Left lung (tissue), 10 donors: Measurements from ENCODE around the gene UIMC1. TPM values are rescaled to one million over a fixed set of nuclear protein-coding genes. Genes with fewer than 3 reads are reported as not detected.

Source experiments
- ATAC-seq: fragments of 200-7000 bp; cut with Tn5 transposase; one replicate; pipeline ENCODE4 v1.9.1; 2020; ENCODE audit warnings: moderate library complexity
- DNase-seq, 4 donors: peaks; one replicate each; pipeline ENCODE4 v3.0.0-alpha.2; 2013 to 2020
- H3K27ac ChIP-seq, 2 donors: fragments of 200-600 bp; sonication (generic) in 1 of 2; one replicate each; pipeline versions ENCODE4 v1.5.0 to v1.8.0; 2020 to 2021
- H3K27me3 ChIP-seq, 2 donors: fragments of 200-600 bp; sonication (generic) in 1 of 2; one replicate each; pipeline versions ENCODE4 v1.5.0 to v1.8.0; 2020 to 2021
- H3K36me3 ChIP-seq, 2 donors: fragments of 200-600 bp; sonication (generic) in 1 of 2; one replicate each; pipeline versions ENCODE4 v1.5.0 to v1.8.0; 2020 to 2021
- H3K4me1 ChIP-seq, 2 donors: fragments of 200-600 bp; one replicate each; pipeline ENCODE4 v1.8.0; 2021
- H3K4me3 ChIP-seq, 2 donors: fragments of 200-600 bp; sonication (generic) in 1 of 2; one replicate each; pipeline versions ENCODE4 v1.5.0 to v1.8.0; 2020 to 2021; ENCODE audit warnings: mild to moderate bottlenecking in 1 of 2
- H3K9me3 ChIP-seq, 2 donors: fragments of 200-600 bp; sonication (generic) in 1 of 2; one replicate each; pipeline versions ENCODE4 v1.5.0 to v1.8.0; 2020 to 2021
- CTCF ChIP-seq, 2 donors: fragments of 200-600 bp; sonication (generic) in 1 of 2; IDR thresholded peaks; one replicate each; pipeline versions ENCODE4 v1.5.0 to v1.8.0; 2021; ENCODE audit warnings: antibody characterized with exemption in 2 of 2
- intact Hi-C, 2 donors: fragments of 100-400 bp; cut with DNase I; formaldehyde crosslinking; loops; one replicate each; pipeline versions ENCODE4 v1.11.2 to v1.14.2; 2022
- polyA plus RNA-seq, 6 donors: library from polyadenylated mRNA; unstranded; fragments of 120-200 nt; gene quantifications; one replicate each; pipeline ENCODE4 v1.2.1, GENCODE V29; 2013; ENCODE audit not compliant: insufficient read length in 6 of 6
- total RNA-seq, 2 donors: library from RNA; stranded (reverse); fragmentation: NEBNext Ultra II Directional; extraction: Animal tissue kit (Norgen Biotek cat#: 25700); gene quantifications; one replicate each; pipeline ENCODE4 v1.2.1, GENCODE V29; 2021
- donor health status: DM: no; HTN: yes; CAD: no.
- donor health status: DM: no; HTN: no; CAD: no.

The UIMC1 gene
- total and polyA plus RNA-seq, 8 donors: 22.4 to 53.7 (median 44.2) TPM

DNA sequence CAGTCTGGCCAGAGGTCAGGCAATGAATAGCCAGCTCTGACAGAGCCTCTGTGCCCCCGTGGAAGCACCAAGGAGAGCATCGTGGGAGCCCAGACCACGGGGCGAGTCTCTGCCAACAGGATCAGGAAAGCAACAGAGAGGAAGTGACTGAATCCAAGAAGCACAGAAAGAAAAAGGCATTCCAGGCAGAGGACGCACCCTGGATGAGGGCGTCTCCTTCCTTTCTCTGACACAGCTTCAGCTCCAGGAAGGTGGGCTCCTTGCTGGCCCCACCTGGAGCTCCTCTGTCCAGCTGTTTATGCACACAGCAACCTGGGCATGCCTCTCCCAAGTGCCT is 124.0 kb downstream of the UIMC1 start:
- DNase-seq: no peak
- intact Hi-C loops: no loop called here
- TF ChIP-seq CTCF (IDR thresholded peaks at IDR 0.05): no peak
- Histone ChIP-seq H3K4me3 (no peak overlapping the region), H3K27me3 (peaks cover 0 to 27% of the 10 kb centered on the region in 2 donors), H3K9me3 (no peaks in the 10 kb centered on the region), H3K36me3 (peaks cover 0 to 72% of the 10 kb centered on the region in 2 donors), H3K4me1 (no peaks in the 10 kb centered on the region), H3K27ac (no peak overlapping the region)
- ATAC-seq: no peak

- peaks cover 0 to 67% of the 10 kb centered on the region in 2 donors for H3K36me3 ChIP-seq
- intact Hi-C loops: no loop called here
- no peaks in the 10 kb centered on the region for H3K9me3 ChIP-seq
- H3K4me1 ChIP-seq: no peaks in the 10 kb centered on the region
- TF ChIP-seq CTCF (IDR thresholded peaks at IDR 0.05): no peak
- no peak overlapping the region for H3K4me3 ChIP-seq
- peaks cover 0 to 33% of the 10 kb centered on the region in 2 donors for H3K27me3 ChIP-seq
- DNase-seq (no peak), ATAC-seq (no peak)
- H3K27ac ChIP-seq: no peak overlapping the region
These were observed 124.6 kb downstream of the UIMC1 start for GRCh38 chr5:176881816-176882566.

DNA sequence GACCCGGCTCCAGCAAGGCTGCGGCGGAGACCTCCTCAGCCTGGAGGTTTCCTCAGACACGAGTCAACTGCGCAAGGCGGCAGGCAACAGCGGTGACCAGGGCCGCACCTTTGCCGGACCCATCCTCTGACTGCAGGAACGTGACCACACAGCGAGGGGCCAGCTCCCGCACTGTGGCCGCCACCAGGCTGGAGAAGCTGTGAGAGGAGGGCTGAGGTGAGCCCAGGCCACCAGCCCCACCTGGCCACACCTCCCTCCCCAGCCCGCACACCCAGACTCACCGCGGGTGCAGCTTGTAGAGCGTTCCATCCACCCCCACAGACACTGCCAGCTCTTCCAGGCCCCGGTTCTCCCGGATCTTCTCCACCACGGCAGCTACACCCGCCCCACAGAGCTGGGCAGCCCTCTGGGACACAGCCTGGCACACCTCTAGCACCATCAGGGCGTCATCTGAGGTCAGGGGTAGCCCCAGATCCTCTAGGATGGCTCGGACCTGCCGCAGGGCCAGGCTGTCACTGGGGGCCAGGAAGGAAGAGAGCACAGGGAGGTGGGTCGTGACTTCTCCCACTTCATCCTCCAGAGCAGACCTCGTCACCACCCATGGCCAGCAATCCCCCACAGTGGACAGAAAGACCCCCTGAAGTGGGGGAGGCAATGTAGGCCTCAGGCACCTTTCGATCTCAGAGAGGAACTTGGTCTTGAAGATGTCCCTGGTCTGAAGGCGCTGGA is 125.4 kb downstream of the UIMC1 start:
- TF ChIP-seq CTCF (IDR thresholded peaks at IDR 0.05): no peak
- no peak overlapping the region for H3K27ac ChIP-seq
- no peaks in the 10 kb centered on the region for H3K4me1 ChIP-seq
- H3K9me3 ChIP-seq: no peaks in the 10 kb centered on the region
- no peak overlapping the region for H3K4me3 ChIP-seq
- peaks cover 0 to 59% of the 10 kb centered on the region in 2 donors for H3K36me3 ChIP-seq
- intact Hi-C loops: no loop called here
- peak in 1 of 4 donors; percentile 68 for DNase-seq
- no peak for ATAC-seq
- peaks cover 3 to 41% of the 10 kb centered on the region in 2 donors for H3K27me3 ChIP-seq

DNA sequence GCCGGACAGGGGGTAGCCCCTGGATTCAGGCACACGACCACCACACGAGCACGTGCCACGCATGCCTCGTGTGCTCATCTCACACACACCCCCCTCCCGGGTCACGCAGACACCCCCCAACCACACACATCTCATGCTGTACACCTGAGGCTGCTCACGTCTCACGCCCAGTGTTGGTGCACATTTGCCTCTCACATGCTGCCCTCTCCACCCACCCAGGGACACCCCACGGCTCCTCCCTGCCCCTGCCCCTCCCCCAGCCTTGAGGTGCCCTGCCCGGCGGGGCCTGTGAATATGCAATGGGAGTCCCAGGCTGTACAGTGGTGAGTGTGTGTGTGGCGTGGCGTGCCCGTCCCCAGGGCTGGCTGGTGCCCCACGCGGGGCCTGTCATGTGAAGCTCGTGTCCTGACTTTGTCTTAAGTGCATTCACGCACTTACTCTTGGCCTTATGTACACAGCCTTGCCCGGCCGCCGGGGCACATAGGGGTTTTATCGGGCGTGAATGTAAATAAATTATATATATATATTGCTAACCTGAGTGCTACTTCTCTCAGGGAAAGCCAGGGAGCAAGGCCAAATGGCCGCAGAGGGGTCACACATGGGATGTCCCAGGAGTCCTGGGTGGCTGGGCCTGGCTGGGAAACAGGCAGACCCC is 126.1 kb downstream of the UIMC1 start:
- intact Hi-C loops: no loop called here

More for the DNA sequence above, 126.1 kb downstream of the UIMC1 start:
- Histone ChIP-seq H3K4me3 (no peak overlapping the region), H3K9me3 (no peaks in the 10 kb centered on the region), H3K36me3 (peaks cover 0 to 53% of the 10 kb centered on the region in 2 donors), H3K27me3 (peaks cover 5 to 48% of the 10 kb centered on the region in 2 donors), H3K4me1 (no peaks in the 10 kb centered on the region), H3K27ac (no peak overlapping the region)
- TF ChIP-seq CTCF (IDR thresholded peaks at IDR 0.05): no peak
- peak in 1 of 4 donors; percentile 61 for DNase-seq
- ATAC-seq: no peak
